Body of pancreas (tissue), 4 donors: ENCODE data around the gene PHF21A.

Source experiments
- POLR2A ChIP-seq, 3 donors: fragments of 450-650 bp; IDR thresholded peaks; one replicate each; pipeline ENCODE4 v1.6.1; 2016; ENCODE audit warnings: antibody characterized with exemption in 3 of 3, mild to moderate bottlenecking in 2 of 3
- TF ChIP-seq, protein P1 (sequence below), 7 experiments: fragments of 450-650 bp in 4 of 7; fragments of 200-600 bp in 3 of 7; sonication (generic) in 3 of 7; IDR thresholded peaks; one replicate each; pipeline ENCODE4 v1.5.1; 2016 to 2019; ENCODE audit warnings: antibody characterized with exemption in 7 of 7

DNA sequence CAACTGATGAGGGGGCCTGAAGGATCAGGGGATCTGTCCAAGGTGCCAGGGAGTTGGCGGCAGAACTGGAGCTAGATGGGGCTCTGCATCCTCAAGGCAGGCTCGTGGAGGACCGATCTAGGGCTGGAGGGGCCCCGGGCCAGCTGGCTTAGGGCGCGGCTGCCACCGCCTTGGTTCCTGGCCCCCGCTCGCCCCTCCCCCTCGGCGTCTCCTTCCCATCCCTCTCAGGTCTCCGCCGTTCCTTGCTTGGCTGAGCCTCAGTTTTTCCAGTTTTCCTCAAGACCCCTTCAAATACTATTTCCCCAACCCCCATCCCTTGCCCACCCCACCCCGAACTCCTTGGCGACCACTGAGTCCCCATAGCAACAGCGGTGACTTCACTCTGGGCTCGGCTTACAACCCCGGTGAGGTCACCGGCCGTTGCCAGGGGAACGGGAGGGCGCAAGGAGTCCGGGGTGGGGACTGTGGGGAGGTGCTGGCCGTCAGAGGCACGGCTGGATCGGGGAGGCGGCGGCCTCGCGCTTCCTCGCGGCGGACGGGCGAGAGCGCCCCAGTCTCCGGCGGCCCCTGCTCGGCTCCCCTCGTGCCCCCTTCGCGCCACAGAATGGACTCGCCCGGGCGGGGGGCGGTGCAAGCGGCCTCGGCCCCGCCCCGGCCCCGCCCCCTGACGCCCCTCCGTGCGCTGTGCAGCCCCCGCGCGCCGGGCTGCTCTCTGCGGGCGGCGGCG lies 221.6 kb downstream of the PHF21A start:
- TF ChIP-seq POLR2A (IDR thresholded peaks at IDR 0.05), result peak; percentile 50 to 56 (median 53)
- TF ChIP-seq, protein P1, sequence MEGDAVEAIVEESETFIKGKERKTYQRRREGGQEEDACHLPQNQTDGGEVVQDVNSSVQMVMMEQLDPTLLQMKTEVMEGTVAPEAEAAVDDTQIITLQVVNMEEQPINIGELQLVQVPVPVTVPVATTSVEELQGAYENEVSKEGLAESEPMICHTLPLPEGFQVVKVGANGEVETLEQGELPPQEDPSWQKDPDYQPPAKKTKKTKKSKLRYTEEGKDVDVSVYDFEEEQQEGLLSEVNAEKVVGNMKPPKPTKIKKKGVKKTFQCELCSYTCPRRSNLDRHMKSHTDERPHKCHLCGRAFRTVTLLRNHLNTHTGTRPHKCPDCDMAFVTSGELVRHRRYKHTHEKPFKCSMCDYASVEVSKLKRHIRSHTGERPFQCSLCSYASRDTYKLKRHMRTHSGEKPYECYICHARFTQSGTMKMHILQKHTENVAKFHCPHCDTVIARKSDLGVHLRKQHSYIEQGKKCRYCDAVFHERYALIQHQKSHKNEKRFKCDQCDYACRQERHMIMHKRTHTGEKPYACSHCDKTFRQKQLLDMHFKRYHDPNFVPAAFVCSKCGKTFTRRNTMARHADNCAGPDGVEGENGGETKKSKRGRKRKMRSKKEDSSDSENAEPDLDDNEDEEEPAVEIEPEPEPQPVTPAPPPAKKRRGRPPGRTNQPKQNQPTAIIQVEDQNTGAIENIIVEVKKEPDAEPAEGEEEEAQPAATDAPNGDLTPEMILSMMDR (IDR thresholded peaks at IDR 0.05), result no peak
